HFF-Myc (cell line): ENCODE data around the gene DOK1.

ENCODE experiments used
- DNase-seq: peaks from one replicate; pipeline ENCODE4 v3.0.0-alpha.2; 2011; ENCODE audit warnings: low read depth; ENCODE audit errors: extremely low read depth
- H3K4me3 ChIP-seq: replicated peaks from 2 replicates; pipeline ENCODE4 v1.5.1; 2011; ENCODE audit warnings: low read depth, mild to moderate bottlenecking, control low read depth, low read length
- TF ChIP-seq, protein P1 (sequence below): IDR thresholded peaks from 2 replicates; pipeline ENCODE4 v1.5.1; 2012; ENCODE audit warnings: mild to moderate bottlenecking, low read depth, low read length, control low read depth; ENCODE audit errors: missing control alignments

DOK1 gene

DNA sequence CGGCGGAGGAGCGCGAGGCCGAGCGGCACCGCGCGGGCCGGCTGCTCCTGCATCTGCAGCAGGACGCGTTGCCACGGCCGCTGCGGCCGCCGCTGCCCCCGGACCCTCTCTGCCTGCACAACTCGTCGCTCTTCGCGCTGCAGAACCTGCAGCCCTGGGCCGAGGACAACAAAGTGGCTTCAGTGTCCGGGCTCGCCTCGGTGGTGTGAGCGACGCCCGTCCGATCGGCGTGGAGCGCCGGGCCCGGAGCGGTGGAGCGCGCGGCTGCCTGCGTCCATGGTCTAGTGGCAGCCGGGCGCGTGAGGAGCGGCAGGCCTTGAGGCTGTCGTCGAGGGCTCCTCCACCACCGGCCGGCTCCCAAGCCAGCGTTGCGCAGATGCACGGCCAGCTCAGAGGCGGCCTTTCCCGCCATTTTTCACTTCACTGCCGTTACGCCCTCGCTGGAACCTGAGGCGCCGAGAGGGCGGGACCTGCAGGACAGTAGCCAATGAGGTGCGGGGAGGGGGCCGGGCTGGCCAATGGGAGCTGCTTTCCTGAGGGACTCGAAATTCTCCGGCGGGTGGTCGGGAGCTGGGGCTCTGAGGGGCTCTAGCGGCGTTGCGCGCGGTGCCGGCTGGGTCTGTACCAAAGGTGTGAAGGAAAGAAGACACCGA lies 38.4 kb upstream of the DOK1 start:
- TF ChIP-seq, protein P1, sequence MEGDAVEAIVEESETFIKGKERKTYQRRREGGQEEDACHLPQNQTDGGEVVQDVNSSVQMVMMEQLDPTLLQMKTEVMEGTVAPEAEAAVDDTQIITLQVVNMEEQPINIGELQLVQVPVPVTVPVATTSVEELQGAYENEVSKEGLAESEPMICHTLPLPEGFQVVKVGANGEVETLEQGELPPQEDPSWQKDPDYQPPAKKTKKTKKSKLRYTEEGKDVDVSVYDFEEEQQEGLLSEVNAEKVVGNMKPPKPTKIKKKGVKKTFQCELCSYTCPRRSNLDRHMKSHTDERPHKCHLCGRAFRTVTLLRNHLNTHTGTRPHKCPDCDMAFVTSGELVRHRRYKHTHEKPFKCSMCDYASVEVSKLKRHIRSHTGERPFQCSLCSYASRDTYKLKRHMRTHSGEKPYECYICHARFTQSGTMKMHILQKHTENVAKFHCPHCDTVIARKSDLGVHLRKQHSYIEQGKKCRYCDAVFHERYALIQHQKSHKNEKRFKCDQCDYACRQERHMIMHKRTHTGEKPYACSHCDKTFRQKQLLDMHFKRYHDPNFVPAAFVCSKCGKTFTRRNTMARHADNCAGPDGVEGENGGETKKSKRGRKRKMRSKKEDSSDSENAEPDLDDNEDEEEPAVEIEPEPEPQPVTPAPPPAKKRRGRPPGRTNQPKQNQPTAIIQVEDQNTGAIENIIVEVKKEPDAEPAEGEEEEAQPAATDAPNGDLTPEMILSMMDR: no peak
- H3K4me3 ChIP-seq: no peak overlapping the region
- DNase-seq: no peak

DNA sequence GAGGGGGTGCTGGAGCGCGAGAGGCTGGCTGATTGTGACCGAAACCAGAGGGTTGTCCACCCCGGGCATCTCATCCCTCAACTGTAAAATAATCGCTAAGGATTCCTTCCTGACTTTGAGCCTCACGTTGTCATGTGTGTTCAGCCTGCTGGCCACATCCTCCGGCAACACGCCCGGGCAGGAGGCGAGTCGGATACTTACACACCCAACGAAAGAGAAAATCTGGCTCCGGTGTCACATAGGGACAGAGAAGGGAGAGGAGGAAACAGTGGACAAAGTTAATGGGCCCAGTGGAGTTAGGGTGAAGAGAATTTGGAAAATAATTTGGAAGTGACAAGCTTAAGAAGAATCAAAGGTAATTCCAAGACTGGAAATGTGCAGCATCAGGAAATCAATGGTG lies 37.9 kb upstream of the DOK1 start:
- TF ChIP-seq, protein P1: no peak
- no peak for DNase-seq
- no peak overlapping the region for H3K4me3 ChIP-seq

DNA sequence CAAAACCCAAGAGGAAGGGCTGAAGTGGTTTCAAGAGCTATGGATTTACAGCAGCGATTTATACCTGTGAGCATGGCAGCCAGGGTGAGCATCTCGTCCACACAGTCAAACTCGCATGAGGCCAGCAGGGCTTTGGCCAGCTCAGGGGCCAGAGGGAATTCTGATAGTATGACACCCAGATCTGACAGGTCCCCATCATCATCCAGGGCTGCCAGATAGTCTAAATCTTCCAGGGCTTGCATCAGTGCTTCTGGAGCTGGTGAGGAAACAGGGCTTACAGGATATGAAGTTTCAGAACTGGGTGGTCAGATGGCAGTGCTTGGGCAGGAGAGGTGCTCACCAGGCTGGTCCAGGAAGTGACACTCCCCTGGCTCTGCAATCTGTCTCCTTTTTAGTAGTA lies 32.0 kb upstream of the DOK1 start:
- DNase-seq: no peak
- TF ChIP-seq, protein P1: no peak
- no peak overlapping the region for H3K4me3 ChIP-seq

DNA sequence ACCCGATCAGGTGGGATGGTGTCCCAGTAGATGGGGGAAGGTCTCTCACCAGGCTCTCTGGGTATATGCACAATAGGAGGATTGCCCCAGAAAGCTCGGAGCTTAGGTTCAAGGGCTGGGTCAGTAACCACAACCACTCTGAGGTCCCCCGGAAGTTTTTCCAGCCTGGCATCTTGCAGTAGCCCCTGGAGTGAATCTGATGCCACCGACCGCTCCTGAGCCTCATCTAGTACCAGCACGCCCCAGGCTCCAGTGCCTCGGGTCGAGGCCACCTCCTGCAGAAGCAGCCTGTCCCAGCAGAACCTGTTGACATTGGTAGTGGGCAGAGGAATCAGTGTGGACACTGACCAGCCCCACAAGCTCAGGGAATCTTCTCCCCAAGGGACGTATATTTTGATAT lies 30.5 kb upstream of the DOK1 start:
- TF ChIP-seq, protein P1: no peak
- no peak for DNase-seq

DNA sequence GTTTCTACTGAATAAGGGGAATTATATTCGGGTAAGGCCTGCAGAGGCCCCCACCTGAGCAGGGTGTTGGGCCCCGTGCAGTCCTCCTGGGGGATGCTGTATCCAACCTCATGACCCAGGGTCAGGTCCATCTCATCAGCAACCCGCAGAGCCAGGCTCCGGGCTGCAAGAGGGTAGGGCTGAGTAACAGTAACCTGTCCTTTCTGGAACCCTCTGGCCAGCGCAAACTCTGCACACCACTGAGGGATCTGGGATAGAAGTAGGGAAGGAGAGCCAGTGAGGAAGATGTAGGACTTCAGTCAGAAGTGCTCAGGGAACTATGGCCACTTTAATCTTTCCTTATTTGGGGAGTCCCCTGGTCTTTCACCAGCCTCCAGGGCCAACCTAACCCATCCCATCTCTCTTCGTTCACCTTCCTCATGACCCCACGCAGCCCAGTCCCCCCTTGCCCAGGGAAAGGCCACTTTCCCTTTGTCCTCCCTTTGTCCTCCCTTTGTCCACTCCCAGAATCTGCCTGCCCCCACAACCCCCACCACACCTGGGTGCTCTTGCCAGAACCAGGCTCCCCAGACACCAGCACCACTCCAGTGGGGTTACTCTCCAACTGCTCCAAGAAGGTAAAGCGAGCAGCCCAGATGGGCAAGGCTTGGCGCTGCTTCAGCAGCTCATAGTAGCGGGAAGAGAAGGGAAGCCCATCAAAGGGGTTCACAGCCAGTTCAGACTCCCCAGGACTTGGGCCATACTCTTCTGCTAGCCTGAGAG lies 29.4 kb upstream of the DOK1 start:
- no peak overlapping the region for H3K4me3 ChIP-seq
- DNase-seq: no peak
- TF ChIP-seq, protein P1: no peak

More for the DNA sequence above, 30.5 kb upstream of the DOK1 start:
- no peak overlapping the region for H3K4me3 ChIP-seq

DNA sequence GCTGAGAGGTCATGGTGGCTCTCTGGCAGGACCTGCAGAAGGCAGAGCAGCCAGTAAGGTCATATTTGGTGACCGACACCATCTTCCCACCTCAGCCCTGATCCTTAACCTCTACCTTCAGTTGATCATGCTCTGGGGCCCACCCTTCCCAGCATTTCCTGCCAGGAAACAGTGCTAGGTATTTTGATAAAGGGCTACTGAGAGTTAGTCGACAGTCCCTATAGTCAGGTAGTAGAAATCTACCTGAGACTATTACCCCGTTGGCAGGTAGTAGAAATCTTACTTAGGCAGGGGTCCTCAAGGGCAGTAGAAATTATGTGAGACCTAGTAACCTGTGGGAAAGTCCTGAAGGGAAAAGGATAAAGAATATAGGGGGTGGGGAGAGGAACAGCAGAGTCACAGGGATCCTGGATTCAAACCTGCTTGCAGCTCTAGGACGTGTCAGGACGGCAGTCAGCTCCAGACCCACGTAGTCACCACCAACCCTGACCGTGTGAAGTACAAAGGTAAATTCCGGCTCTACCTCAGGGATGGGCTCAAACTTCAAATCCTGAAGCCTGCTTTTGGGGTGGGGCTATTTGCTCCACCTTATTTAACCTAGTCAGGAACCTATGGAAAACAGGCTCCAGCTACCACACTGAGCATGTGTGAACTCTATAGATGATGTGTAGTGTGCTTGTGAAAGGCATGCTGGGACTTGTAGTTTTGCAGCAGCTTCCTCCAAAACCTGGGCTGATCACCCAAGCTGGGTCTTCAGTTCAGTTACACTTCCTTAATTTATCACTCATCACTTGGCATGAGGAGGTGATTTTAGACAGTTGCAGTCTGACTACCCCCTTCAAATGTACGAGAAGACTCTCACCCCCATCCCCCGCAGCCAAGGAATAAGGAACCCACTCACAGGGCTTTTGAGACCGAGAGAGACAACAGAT lies 28.5 kb upstream of the DOK1 start, which contains the start of gene DQX1:
Gene DQX1, minus strand, starts transcription at position 515 of the 932 bp plus-strand sequence. Its CDS starts 502 bp downstream, at position 13.
- no peak for DNase-seq
- TF ChIP-seq, protein P1: no peak
- no peak within 1 kb of the TSS for H3K4me3 ChIP-seq
